HG02759 (cell line): ENCODE results near the gene RCL1.

Source experiments
- ATAC-seq: cut with Tn5 transposase; IDR thresholded peaks from one replicate; pipeline ENCODE4 v1.9.1; 2021; ENCODE audit warnings: mild to moderate bottlenecking, moderate library complexity; ENCODE audit not compliant: unreplicated experiment

Gene RCL1

DNA sequence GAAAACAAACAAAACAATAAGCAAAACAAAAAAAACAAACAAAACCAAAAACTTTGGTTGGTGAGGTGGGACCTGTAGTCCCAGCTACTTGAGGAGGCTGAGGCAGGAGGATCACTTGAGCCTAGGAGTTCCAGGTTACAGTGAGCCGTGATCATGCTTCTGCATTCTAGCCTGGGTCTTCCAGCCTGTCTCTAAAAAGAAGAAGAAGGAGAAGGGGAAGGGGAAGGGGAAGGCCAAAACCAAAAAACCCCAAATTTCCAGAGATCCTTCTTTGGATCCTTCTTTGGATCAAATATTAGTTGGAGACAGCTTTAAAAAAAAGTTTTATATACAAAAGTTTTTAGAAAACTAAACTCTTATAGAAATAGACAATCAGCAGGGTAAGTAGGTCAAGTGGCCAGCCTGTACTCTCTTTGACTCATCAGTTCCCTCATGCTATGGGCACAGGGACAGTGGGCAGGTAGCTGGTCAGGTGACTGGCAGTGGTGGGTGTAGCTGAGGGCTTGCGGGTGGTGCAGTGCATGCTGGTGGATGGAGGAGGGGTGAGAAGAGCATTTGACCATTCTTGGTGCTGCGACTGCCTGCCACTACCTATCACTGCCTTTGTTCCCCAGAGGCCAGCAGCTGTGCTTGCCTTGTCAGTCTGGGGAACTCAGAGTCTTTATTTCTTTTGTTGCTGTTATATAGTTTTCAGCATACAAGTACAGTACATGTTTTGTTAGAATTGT is 12.6 kb downstream of the RCL1 start:
- ATAC-seq: no peak

GRCh38 chr9:4810565-4810964 is 17.8 kb downstream of the RCL1 start:
- ATAC-seq: no peak

DNA sequence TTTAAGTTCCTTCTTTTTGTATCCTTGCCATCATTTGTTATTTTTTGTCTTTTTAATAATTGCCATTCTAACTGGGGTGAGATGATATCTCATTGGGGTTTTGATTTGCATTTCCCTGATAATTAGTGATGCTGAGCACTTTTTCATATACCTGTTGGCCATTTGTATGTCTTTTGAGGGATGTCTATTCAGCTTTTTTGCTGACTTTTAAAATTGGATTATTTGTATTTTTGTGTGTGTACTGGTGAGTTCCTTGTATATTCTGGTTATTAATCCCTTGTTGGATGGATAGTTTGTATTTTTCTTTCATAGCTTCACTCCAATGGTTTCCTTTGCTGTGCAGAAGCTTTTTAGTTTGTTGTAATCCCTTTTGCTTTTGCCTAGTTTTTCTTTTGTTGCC is 19.1 kb downstream of the RCL1 start:
- ATAC-seq: no peak

DNA sequence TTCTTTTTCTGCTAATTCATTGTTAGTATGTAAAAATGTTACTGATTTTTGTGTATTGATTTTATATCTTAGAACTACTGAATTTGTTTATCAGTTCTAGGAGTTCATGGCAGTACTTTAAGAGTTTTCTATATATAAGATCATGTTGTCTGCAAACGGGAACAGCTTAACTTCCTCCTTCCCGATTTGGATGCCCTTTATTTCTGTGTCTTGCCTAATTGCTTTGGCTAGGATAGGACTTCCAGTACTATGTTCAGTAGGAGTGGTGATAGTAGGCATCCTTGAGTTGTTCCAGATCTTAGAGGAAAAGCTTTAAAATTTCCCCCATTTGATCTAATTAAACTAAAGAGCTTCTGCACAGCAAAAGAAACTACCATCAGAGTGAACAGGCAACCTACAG is 20.1 kb downstream of the RCL1 start:
- ATAC-seq: no peak

DNA sequence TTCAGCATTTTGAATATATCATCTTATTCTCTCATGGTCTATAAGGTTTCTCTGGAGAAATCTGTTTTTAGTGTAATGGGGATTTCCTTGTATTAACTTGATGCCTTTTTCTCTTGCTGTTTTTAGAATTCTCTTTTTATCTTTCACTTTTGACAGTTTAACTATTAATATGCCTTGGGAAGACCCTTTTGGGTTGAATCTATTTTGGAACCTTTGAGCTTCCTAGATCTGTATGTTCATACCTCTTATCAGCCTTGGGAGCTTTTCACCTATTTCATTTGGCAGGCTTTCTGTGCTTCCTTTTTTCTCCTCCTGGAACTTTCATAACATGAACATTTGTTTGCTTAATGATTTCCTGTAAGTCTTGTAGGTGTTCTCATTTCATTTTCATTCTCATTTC is 22.2 kb downstream of the RCL1 start:
- peak; percentile 76 for ATAC-seq

- peak; percentile 32 for ATAC-seq
Observed at GRCh38 chr9:4815381-4815956, 22.7 kb downstream of the RCL1 start.

DNA sequence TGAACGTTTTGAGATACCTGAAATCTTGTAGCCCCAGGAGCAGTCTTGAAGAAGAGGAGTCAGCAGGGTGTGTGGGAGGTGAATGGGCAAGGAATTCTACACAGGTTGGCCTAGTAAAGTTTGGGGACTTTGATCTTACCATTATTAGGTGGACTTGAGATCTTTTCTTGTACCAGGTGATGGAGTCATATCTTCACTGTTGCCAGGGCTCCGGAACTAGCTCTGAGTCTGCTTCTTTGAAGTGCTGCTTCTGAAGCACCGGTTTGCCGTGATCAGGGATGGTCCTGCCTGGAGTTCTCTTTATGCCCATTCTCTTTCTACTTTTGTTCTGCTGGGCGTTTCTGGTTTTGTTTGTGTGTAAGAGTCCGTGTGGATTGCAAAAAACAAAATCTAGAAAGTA is 27.4 kb downstream of the RCL1 start:
- ATAC-seq: no peak

GRCh38 chr9:4821133-4821532 is 28.4 kb downstream of the RCL1 start:
- ATAC-seq: no peak

DNA sequence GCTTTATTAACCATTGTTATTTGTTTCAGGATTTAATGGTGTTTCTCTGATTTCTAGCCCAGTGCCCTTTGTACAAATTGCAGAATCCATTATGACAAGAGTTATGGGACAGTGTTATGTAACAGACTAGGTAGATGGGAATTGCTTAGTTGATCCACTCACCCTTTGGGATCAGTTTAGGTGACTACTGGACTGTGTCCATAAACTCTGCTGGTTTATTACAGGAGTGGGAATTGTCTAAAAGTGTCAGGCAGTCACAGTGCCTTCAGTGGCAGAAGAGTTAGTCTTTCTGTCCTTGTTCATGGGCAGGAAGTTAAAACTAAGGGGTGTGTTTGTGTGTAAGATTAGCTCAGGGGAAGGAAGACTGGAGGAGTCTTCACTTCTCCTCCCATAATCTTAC is 29.3 kb downstream of the RCL1 start:
- no peak for ATAC-seq

GRCh38 chr9:4826417-4827166 is 33.8 kb downstream of the RCL1 start:
- no peak for ATAC-seq

DNA sequence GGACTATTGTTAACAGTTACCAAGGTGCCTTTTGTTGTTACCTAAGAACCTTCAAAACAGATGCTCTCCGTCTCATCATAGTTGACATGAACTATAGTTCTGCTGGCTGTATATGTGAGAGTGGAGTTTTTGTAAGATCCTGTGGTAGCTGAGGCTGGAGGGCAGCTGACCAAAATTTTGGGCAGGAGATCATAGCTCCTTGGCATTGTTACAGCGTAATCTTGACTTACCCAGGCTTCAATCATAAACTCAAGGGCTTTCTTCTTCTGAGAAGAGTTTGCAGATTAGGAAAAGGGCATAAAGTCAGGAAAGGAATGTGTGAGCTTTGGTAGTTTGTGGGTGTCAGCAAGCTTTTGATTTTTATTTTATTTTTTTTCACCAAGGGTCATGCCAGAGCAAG is 34.5 kb downstream of the RCL1 start:
- ATAC-seq: no peak

DNA sequence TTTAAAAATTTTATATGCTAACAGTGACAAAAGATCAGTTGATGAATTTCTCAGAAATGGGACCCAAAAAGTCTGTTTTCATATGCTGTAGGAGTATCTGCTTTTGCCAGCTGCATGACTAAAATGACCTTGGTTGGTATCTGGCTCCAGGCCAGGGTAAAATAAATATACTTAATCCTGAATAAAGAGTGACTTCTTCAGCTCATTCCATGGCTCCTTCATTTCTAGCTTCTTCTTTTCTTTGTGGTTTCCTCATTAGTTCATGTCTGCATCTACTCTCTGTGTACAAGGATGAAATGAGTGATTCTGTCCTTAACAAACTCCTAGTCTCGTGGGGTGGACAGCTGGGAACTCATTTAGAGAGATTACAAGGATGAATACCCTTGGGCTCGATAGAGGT is 36.0 kb downstream of the RCL1 start:
- ATAC-seq: no peak

- ATAC-seq: no peak
Observed at GRCh38 chr9:4829969-4830368, 37.2 kb downstream of the RCL1 start.

- ATAC-seq: no peak
Observed at GRCh38 chr9:4830699-4831098, 38.0 kb downstream of the RCL1 start.

- no peak for ATAC-seq
Observed at GRCh38 chr9:4831119-4831518, 38.4 kb downstream of the RCL1 start.

DNA sequence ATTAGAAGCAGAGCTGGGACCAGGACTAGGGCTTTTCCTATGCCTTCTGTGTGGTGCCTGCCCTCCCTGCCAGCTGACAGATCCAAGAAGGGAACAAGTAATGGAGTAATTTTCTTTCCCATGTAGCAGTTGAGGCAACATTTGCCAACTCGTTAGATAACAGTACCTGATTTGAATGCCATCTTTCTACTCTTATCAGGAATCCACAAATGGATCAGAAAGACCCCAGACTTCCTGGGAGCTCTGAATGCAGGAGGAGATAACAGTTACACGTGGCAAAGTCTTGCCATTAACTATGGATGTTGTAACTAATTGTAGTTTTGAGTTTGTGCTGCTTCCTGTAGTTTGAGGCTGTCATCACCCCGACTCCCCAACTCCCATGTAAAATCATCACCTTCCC is 39.2 kb downstream of the RCL1 start:
- ATAC-seq: no peak

DNA sequence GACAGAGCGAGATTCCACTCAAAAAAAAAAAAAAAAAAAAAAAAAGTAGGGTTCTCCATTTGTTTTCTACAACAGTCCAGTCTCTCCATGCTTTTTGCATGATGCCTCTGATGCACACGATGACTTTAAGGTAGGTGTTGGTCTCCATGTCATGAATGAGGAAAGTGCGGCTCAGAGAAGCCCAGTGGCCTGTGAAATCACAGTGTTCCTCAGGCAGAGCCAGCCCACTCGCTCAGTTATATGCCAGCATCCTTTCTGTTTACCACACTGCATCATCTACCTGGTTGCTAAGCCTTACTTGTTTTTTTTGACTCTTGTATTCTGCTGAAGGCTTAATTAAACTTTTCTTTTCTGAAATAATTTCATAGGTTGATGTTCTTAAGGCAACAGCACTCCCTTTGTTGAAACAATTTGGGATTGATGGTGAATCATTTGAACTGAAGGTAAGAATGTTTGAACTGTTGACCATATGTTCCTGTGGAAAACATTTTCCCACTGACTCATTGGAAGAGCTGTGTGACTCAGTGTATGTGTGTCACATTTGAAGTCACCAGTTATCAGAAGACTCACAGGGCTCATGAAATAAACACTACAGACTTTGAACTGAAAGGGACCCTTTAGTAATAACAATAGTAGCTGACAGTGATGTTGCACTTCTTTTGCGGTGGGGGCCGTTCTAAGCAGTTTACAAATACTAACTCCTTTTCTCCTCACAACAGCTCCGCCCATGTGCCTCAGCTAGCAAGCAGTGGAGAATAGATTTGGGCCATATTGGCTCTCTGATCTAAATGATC is 40.2 kb downstream of the RCL1 start:
- no peak for ATAC-seq

- no peak for ATAC-seq
Observed at GRCh38 chr9:4833781-4834560, 41.2 kb downstream of the RCL1 start.

DNA sequence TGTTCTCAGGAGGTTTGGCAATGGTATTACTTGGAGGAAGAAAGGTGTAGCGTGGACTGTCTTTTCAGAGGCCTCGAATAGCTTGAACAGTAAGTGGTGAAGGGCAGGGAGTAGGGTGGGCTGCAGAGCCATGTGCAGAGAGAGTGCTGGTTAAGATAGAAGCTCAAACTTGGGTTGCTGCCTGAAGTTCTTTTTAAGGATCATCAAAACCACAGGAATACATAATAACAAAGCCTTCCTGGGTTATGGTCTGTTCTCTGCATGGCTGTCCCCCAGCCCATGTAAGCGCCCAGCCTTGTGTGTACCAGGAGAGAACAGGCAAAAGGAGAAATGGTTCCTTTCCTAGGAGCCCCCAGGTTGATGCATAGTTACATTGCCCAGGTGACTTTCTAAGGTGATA is 43.9 kb downstream of the RCL1 start:
- ATAC-seq: no peak

- no peak for ATAC-seq
Observed at GRCh38 chr9:4837261-4838188, 44.8 kb downstream of the RCL1 start.
